ENCODE measurements around the gene EHD1. TPM values are rescaled to one million over a fixed set of nuclear protein-coding genes. Genes with fewer than 3 reads are reported as not detected.

Gene EHD1
- 87.1 and 151 TPM in 2 replicates for total RNA-seq

DNA sequence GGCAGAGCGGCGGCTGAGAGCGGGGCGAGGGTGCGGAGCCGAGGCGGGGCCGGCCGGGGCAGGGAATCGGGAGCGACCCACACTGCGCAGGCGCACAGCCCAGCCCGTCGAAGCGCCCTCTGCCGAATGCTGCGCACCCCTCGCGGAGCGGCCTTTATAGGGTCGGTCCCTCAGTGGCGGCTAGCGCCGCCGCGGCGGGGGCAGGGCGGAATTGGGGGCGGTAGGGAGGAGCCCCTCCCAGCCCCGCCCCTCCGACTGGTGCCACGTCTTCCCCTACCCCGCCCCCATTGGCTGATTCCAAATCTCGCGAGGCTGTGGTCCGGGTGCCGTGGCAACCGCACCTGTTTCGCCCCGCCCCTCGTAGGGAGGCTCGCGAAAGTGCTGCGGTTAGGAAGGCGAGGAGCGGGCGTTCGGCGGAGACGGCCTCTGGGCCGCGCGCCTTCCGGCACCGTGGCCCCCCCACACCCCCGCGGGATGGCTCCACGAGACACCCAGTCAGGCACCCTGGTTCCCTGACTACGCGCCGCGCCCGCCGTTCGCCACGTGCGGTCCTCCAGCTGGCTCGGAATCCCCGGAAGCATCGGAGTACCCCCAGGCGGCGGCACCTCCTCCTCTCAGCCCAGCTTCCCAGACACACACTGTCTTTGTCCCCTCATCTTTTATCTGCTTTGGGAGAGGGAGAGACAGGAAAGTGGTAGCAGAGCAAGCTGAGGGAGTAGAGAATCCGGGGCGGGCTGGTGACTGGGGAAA, at the start of gene EHD1:
EHD1 (minus strand) TSS at position 128 of the 750 bp plus-strand sequence. CDS start 157 bp downstream, outside the sequence.

DNA sequence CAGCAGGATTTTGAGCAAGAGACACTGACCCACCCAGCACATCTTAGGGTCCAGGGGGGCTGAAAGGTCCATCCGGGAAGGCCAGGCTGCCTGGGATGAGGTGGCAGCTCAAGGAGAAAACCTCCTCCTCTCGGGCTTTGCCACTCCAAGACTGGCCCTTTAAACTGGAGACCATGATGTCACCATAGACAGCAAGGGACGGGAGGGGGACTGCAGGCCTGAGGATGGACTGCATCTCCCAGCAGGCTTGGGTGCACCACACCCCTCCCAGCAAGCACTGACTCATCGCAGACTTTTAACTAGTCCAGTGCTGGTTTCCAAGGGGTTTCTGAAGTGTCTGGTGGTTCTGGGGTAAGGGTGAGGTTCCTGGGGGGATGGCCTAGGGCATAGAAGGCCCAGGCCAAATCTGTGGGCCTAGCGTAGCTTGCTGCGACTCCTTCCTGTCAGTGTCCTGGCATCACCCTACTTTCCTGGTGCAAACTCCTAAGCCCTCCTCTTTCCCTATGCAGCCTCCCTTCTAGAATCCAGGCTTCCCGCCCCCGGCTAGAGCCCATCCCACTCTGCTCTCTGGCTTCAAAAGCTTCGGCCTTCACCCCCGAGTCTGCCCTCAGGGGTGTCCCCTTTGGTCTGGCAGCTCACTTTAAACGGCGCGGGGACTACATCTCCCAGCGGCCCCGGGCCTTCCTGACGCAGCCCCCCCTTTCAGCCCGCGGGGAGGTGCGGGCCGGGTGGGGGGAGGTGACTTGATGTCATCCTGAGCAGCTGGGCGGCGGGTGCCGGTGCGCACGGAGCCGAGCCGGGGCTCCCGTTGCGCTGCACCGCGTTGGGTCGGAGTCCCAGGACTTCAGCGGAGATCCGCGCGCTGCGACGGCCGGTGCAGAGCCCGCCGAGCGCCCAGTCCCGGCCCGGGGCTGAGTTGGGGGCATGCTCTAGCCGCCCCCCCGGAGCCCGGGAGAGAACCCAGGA, 45.8 kb upstream of the EHD1 start, which contains the start of gene PPP2R5B:
PPP2R5B (plus strand) TSS at position 746 of the 966 bp plus-strand sequence. CDS start 1,046 bp downstream, outside the sequence.

DNA sequence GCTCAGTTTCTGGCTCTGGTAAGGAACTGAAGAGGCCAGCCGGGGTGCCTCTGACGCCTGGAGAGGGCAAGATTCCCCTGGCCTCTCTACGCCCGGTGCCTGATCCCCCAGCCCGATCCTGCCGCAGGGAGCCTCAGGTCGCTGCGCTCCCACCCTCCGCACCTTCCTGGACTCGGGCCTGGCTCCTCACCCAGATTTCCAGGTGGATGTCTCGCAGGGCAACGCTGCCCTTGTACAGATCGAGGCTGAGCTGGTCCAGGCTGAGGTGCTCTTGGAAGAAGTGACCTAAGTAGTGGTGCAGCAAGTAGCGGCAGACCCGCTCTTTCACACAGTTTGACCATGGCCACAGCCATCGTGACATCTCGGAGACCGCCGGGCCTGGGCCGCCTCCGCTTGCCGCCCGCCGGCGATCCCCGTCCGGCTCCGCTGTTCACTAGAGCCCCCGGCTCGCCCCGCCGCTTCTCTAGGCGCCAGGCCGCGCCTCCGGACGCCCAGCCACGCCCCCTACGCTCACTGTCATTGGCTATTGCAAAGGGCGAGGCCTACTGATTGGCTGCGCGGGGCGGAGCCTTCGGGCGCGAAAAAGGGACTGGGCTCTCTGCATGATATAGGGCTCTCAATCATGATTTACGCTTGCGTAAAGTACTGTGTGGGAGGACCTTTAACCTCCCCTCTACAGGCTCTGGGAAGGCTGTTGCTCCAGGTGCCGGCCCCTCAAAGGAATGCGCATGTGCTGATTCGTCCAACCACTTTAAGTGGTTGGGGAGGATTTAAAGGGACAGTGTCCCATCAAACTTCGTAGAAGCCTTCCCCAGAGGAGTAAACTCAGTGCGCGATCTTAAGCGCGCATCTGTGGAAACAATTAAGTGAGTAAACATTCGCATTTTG, 38.6 kb upstream of the EHD1 start, which contains the start of gene ATG2A:
ATG2A (minus strand) TSS at position 435 of the 888 bp plus-strand sequence; CDS start at position 361, 74 bp downstream.

DNA sequence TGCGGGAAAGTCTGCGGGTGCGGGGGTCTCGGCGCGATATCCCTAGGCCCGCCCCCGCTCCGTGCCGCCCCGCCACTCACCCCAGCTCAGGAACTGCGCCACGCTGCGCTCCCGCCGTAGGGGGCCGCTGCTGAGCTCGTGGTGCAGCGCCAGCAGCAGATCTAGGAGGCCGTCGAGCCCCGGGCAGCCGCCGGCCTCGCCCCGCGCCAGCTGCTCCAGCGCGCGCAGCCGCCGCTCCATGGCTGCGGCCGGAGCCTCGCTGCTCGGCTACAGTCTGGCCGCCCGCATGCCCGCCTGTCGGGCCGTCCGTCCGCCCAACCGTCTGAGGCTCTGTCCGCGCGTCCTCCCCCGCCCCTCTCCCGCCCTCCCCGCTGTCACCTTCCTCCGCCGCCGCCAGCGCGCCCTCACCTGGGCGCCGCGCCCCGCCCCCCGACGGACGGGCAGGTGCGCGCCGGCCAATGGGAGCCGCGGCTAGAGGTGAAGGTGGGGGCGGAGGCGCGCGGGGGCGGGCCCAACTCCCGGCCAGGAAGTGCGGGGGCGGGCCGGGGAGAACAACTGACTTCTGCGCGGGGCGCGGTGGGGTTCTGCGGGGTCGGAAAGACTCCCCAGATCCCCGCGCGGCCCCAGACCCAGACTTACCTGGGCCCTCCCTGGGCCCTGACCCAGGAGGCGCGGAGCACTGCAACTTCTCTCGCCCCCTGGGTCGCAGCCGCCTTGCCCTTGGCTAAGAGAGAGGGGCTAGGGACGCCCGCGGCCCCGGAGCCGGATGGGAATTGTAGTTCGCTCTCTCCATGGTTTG, 33.9 kb downstream of the EHD1 start, which contains the start of gene CDC42BPG:
CDC42BPG (minus strand) TSS at position 324 of the 799 bp plus-strand sequence; CDS start at position 240, 84 bp downstream.

DNA sequence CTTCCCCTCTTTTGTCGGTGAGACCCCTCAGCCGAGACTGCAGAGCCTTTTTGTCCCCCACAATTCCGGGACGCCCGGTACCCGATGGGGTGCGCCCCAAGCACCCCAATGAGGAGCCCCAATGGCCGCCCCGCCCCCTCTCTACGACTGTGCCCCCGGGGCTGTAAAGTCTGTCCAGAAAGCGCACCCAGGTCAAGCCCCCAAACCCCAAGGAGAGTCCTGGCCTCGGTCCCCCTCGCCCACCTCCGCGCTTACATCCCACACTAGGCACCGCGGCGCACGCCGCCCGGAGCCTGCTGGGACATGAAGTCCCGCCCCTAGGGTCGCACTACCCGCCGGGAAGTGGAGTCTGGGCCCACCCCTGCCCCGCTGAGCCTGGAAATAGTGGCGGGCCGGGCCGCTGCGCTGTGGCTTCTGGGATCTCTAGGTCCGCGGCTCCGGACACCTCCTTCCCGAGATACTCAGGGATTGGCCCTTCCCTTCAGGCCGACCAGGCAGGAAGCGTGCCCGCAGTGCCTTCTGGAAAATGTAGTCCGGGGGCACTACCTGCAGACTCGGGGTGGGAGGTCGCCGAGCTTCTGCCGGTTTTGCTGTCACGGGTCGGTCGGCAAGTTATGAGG, 68.0 kb downstream of the EHD1 start, which contains the start of gene MEN1:
MEN1 (minus strand) TSS at position 281 of the 620 bp plus-strand sequence. CDS start 442 bp downstream, outside the sequence.

DNA sequence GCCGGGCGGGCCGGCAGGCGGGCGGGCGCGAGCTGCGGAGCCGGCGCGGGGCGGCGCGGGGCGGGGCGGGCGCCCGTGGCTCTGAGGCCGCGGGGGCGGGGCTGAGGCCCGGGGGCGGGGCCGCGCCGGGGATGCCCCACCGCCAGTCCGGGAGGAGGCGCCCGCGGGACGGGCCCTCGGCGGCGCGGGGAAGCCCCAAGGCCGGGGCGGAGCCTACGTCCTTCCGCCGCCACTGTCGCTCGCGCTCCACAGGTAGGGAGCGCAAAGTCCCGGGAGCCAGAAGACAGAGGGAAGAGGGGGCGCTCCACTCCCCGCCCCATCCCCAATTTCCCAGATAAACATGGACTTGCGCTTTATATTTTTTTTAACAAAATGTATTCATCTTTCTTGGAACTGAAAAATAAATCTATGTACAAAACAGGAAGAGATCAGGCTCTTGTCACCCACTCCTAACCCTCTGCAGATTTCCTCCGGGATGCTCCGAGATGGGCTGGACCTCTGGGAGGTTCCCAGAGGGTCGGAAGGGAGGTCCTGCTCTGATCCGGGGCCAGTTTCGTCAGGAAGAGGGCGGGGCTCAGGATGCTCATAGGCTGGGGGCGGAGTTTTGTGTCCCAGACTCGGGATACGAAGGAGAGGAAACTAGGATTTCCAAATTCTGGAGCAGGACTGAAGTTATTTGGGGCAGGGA, 75.1 kb downstream of the EHD1 start, which contains the start of gene MAP4K2:
MAP4K2 (minus strand) TSS at position 57 of the 688 bp plus-strand sequence. CDS start 65 bp downstream, outside the sequence.

Other genes starting within 250 kb of the EHD1 start
- gene NRXN2, start 155.4 kb downstream of the EHD1 start, total RNA-seq: 9.6 and 18.2 TPM in 2 replicates
- 0.29 and 0.50 TPM in 2 replicates for gene RASGRP2, start 134.5 kb downstream of the EHD1 start, total RNA-seq
- gene PYGM, start 118.6 kb downstream of the EHD1 start, total RNA-seq: 1.3 and 2.2 TPM in 2 replicates
- 92.8 and 106 TPM in 2 replicates for gene SF1, start 100.1 kb downstream of the EHD1 start, total RNA-seq
- 9.6 and 18.0 TPM in 2 replicates for gene MAP4K2, start 75.4 kb downstream of the EHD1 start, total RNA-seq
- gene MEN1, start 68.1 kb downstream of the EHD1 start, total RNA-seq: 17.3 and 32.3 TPM in 2 replicates
- gene CDC42BPG, start 34.0 kb downstream of the EHD1 start, total RNA-seq: 0.15 and 0.33 TPM in 2 replicates
- 19.6 and 20.5 TPM in 2 replicates for gene ATG2A, start 38.6 kb upstream of the EHD1 start, total RNA-seq
- gene PPP2R5B, start 46.1 kb upstream of the EHD1 start, total RNA-seq: 9.2 and 17.0 TPM in 2 replicates
- not detected in 2 replicates for gene GPHA2, start 57.3 kb upstream of the EHD1 start, total RNA-seq
- not detected in 2 replicates for gene MAJIN, start 93.5 kb upstream of the EHD1 start, total RNA-seq
- gene BATF2, start 118.3 kb upstream of the EHD1 start, total RNA-seq: 1.0 and 2.5 TPM in 2 replicates
- gene ARL2, start 135.5 kb upstream of the EHD1 start, total RNA-seq: 108 and 119 TPM in 2 replicates
- 12.9 and 23.5 TPM in 2 replicates for gene SNX15, start 148.8 kb upstream of the EHD1 start, total RNA-seq
- gene SAC3D1, start 162.6 kb upstream of the EHD1 start, total RNA-seq: 9.2 and 14.4 TPM in 2 replicates
- 38.2 and 46.3 TPM in 2 replicates for gene NAALADL1, start 179.9 kb upstream of the EHD1 start, total RNA-seq
- 1.2 and 9.7 TPM in 2 replicates for gene CDCA5, start 205.4 kb upstream of the EHD1 start, total RNA-seq
- 38.5 and 47.6 TPM in 2 replicates for gene ZFPL1, start 205.6 kb upstream of the EHD1 start, total RNA-seq
- gene VPS51, start 217.6 kb upstream of the EHD1 start, total RNA-seq: 170 and 228 TPM in 2 replicates
- 16.4 and 23.3 TPM in 2 replicates for gene TM7SF2, start 233.3 kb upstream of the EHD1 start, total RNA-seq
- gene ZNHIT2, start 239.1 kb upstream of the EHD1 start, total RNA-seq: 9.2 and 15.9 TPM in 2 replicates
- 159 and 247 TPM in 2 replicates for gene FAU, start 243.5 kb upstream of the EHD1 start, total RNA-seq
- 50.4 and 55.6 TPM in 2 replicates for gene MRPL49, start 243.7 kb upstream of the EHD1 start, total RNA-seq

All from smooth muscle cell of trachea (primary cell).